H1 (cell line): ENCODE data around the gene GOLGA6C. TPM values are rescaled to one million over a fixed set of nuclear protein-coding genes. Genes with fewer than 3 reads are reported as not detected.
"Not testable (repeated sequence)": the region's sequence is repeated elsewhere in the genome, so short reads cannot be mapped to it uniquely, and the experiment has no call there.

ENCODE experiments used
- CTCF ChIA-PET: fragments of 300-600 bp; sonication (Branson Sonifier 250); formaldehyde crosslinking; loops from one replicate; lab custom pipeline; 2021; ENCODE audit not compliant: partially characterized antibody; lab: Charles Lee
- POLR2A ChIA-PET: fragments of 300-600 bp; sonication (Branson Sonifier 250); formaldehyde crosslinking; loops from one replicate; lab custom pipeline; 2021; ENCODE audit warnings: inconsistent platforms; ENCODE audit not compliant: partially characterized antibody; lab: Charles Lee
- DNase-seq, 2 experiments: peaks; one replicate each; pipeline versions ENCODE4 v3.0.0 to v3.0.0-alpha.2; 2010 to 2022; ENCODE audit warnings: low spot score in 2 of 2, low read depth in 1 of 2, mixed read lengths in 1 of 2
- FAIRE-seq: peaks from 2 replicates; lab custom pipeline; 2011; peaks lifted over from hg19 to GRCh38; lab: Jason Lieb, UNC
- H2AFZ ChIP-seq: 2 replicates; pipeline ENCODE4 v1.8.1; 2012; ENCODE audit warnings: low read length, inconsistent platforms
- H2AK5ac ChIP-seq: 2 replicates; pipeline ENCODE4 v1.6.1; 2013; ENCODE audit warnings: low read depth, low read length
- H2BK120ac ChIP-seq: replicated peaks from 2 replicates; pipeline ENCODE3; 2013; ENCODE audit warnings: low read depth, low read length, inconsistent platforms
- H2BK12ac ChIP-seq: 2 replicates; pipeline ENCODE4 v1.6.1; 2013; ENCODE audit warnings: low read depth, low read length
- H2BK15ac ChIP-seq: 2 replicates; pipeline ENCODE4 v1.6.1; 2013; ENCODE audit warnings: low read length
- H2BK20ac ChIP-seq: 2 replicates; pipeline ENCODE4 v1.6.1; 2013; ENCODE audit warnings: low read length
- H2BK5ac ChIP-seq: 2 replicates; pipeline ENCODE4 v1.6.1; 2013; ENCODE audit warnings: low read depth, low read length
- H3K14ac ChIP-seq: 2 replicates; pipeline ENCODE4 v1.6.1; 2013; ENCODE audit warnings: inconsistent platforms; ENCODE audit not compliant: insufficient read length
- H3K18ac ChIP-seq: 2 replicates; pipeline ENCODE4 v1.6.1; 2013; ENCODE audit warnings: low read length; ENCODE audit errors: extremely low read depth
- H3K23ac ChIP-seq: 2 replicates; pipeline ENCODE4 v1.6.1; 2013; ENCODE audit warnings: inconsistent platforms; ENCODE audit not compliant: insufficient read length
- H3K23me2 ChIP-seq: 2 replicates; pipeline ENCODE4 v1.6.1; 2013; ENCODE audit warnings: low read depth, low read length
- H3K27ac ChIP-seq: 2 replicates; pipeline ENCODE4 v1.6.1; 2011; ENCODE audit warnings: low read depth, low read length, inconsistent platforms
- H3K27me3 ChIP-seq, 4 experiments: replicated peaks in 1 of 4; 1 replicate in 1 of 4; 2 replicates in 3 of 4; pipeline versions ENCODE4 v1.6.1 to v1.8.1; 2011 to 2013; ENCODE audit warnings: low read length in 3 of 4, mild to moderate bottlenecking in 3 of 4, inconsistent platforms in 2 of 4, mixed read lengths in 2 of 4, moderate library complexity in 1 of 4; ENCODE audit not compliant: control insufficient read depth in 3 of 4, insufficient read depth in 3 of 4; ENCODE audit errors: extremely low read depth in 1 of 4
- H3K36me3 ChIP-seq, 4 experiments: 2 replicates each; pipeline versions ENCODE4 v1.6.1 to v1.8.1; 2011 to 2013; ENCODE audit warnings: mild to moderate bottlenecking in 4 of 4, low read length in 3 of 4, moderate library complexity in 2 of 4, control low read depth in 1 of 4, inconsistent platforms in 1 of 4; ENCODE audit not compliant: insufficient read depth in 4 of 4, control insufficient read depth in 2 of 4
- H3K4ac ChIP-seq: replicated peaks from 2 replicates; pipeline ENCODE3; 2013; ENCODE audit warnings: low read length, low read depth, mixed read lengths, inconsistent platforms; ENCODE audit not compliant: insufficient read length
- H3K4me1 ChIP-seq, 4 experiments: replicated peaks in 1 of 4; 1 replicate in 1 of 4; 2 replicates in 3 of 4; pipeline versions ENCODE4 v1.6.1 to v1.8.1; 2011 to 2013; ENCODE audit warnings: low read length in 3 of 4, inconsistent platforms in 2 of 4, mixed read lengths in 1 of 4; ENCODE audit not compliant: insufficient read depth in 4 of 4, control insufficient read depth in 3 of 4
- H3K4me2 ChIP-seq, 2 experiments: 2 replicates each; pipeline versions ENCODE4 v1.6.1 to v1.8.1; 2011 to 2013; ENCODE audit warnings: low read depth in 2 of 2, low read length in 2 of 2, control low read depth in 1 of 2, inconsistent platforms in 1 of 2, mild to moderate bottlenecking in 1 of 2; ENCODE audit not compliant: insufficient read depth in 1 of 2
- H3K4me3 ChIP-seq, 4 experiments: fragments of 200-600, 300-600 bp in 1 of 4; sonication (generic), shearing (Covaris generic), sonication (Bioruptor Twin) in 1 of 4; 2 replicates each; pipeline versions ENCODE4 v1.5.1 to v1.8.1; 2011 to 2016; ENCODE audit warnings: low read length in 4 of 4, low read depth in 3 of 4, control low read depth in 2 of 4, inconsistent platforms in 2 of 4, mild to moderate bottlenecking in 2 of 4, mixed read lengths in 1 of 4, moderate library complexity in 1 of 4; ENCODE audit not compliant: insufficient read depth in 2 of 4; ENCODE audit errors: extremely low read depth in 1 of 4
- H3K56ac ChIP-seq: replicated peaks from 2 replicates; pipeline ENCODE3; 2013; ENCODE audit warnings: low read depth, mild to moderate bottlenecking, mixed read lengths, low read length, inconsistent platforms; ENCODE audit not compliant: insufficient read length
- H3K79me1 ChIP-seq: 2 replicates; pipeline ENCODE4 v1.6.1; 2013; ENCODE audit warnings: low read depth, low read length, control low read depth
- H3K79me2 ChIP-seq, 2 experiments: 2 replicates each; pipeline versions ENCODE4 v1.6.1 to v1.8.1; 2012 to 2013; ENCODE audit warnings: low read length in 2 of 2, mild to moderate bottlenecking in 2 of 2, inconsistent platforms in 1 of 2; ENCODE audit not compliant: insufficient read depth in 2 of 2, control insufficient read depth in 1 of 2
- H3K9ac ChIP-seq, 4 experiments: replicated peaks in 1 of 4; 1 replicate in 1 of 4; 2 replicates in 3 of 4; pipeline versions ENCODE4 v1.6.1 to v1.8.1; 2011 to 2013; ENCODE audit warnings: low read depth in 3 of 4, low read length in 3 of 4, control low read depth in 2 of 4, mild to moderate bottlenecking in 2 of 4, moderate library complexity in 2 of 4, inconsistent platforms in 1 of 4; ENCODE audit errors: extremely low read depth in 1 of 4
- H3K9me3 ChIP-seq, 2 experiments: 2 replicates each; pipeline versions ENCODE4 v1.6.1 to v1.8.1; 2012 to 2013; ENCODE audit warnings: mild to moderate bottlenecking in 2 of 2, moderate library complexity in 2 of 2, control low read depth in 1 of 2, inconsistent platforms in 1 of 2, low read depth in 1 of 2, low read length in 1 of 2, mixed read lengths in 1 of 2; ENCODE audit not compliant: insufficient read depth in 2 of 2
- H4K20me1 ChIP-seq, 2 experiments: replicated peaks in 1 of 2; 2 replicates each; pipeline versions ENCODE3 to v1.8.1; 2011 to 2013; ENCODE audit warnings: inconsistent platforms in 2 of 2, low read length in 2 of 2, mild to moderate bottlenecking in 1 of 2; ENCODE audit not compliant: insufficient read depth in 2 of 2, control insufficient read depth in 1 of 2
- H4K5ac ChIP-seq: 2 replicates; pipeline ENCODE4 v1.6.1; 2013; ENCODE audit warnings: low read length, low read depth, mixed read lengths, inconsistent platforms; ENCODE audit not compliant: insufficient read length
- H4K8ac ChIP-seq: 2 replicates; pipeline ENCODE4 v1.8.0; 2013; ENCODE audit warnings: mild to moderate bottlenecking, moderate library complexity, low read length, inconsistent platforms; ENCODE audit not compliant: insufficient read depth; ENCODE audit errors: extremely low read depth
- H4K91ac ChIP-seq: replicated peaks from 2 replicates; pipeline ENCODE3; 2013; ENCODE audit warnings: low read length, mixed read lengths, inconsistent platforms; ENCODE audit not compliant: insufficient read length
- WGBS, 2 experiments: shearing (Covaris generic) in 1 of 2; methylation state at CpG; one replicate each; pipeline versions ENCODE4 v1.1.6 to v1.1.7; 2013 to 2015; ENCODE audit warnings: low lambda C conversion rate in 2 of 2, mixed read lengths in 2 of 2, inconsistent platforms in 1 of 2, low coverage in 1 of 2, missing lambda C conversion rate in 1 of 2; ENCODE audit not compliant: insufficient replicate concordance in 2 of 2, insufficient coverage in 1 of 2, insufficient read length in 1 of 2; ENCODE audit errors: extremely low coverage in 1 of 2, missing lambda C conversion rate in 1 of 2; 5-methylcytosine and 5-hydroxymethylcytosine counted together
- polyA plus RNA-seq, 7 experiments: library from polyadenylated mRNA; depleted of rRNA in 3 of 7; stranded (reverse) in 5 of 7; unstranded in 2 of 7; fragments of >200 nt in 5 of 7; fragments of 200-250 nt in 2 of 7; gene quantifications; 1 replicate in 5 of 7; 2 replicates in 1 of 7; 4 replicates in 1 of 7; pipeline versions ENCODE4 v1.2.1 to v1.2.3, GENCODE V29; 2011 to 2013; ENCODE audit warnings: missing spikeins in 2 of 7, mixed read lengths in 2 of 7
- total RNA-seq: library from RNA; stranded (reverse); fragmentation: NEBNext Ultra II Directional; extraction: Animal tissue kit (Norgen Biotek cat#: 25700); gene quantifications from 2 replicates; pipeline ENCODE4 v1.2.1, GENCODE V29; 2021

The GOLGA6C gene
- total and polyA plus RNA-seq, 2 of the 8 experiments (the other 6 are each of a cell fraction or from before 2014, with no cell fraction given), result 0.14 to 0.35 TPM

- H3K9ac ChIP-seq, H3K23ac ChIP-seq, H3K18ac ChIP-seq, H2BK120ac ChIP-seq, H2AFZ ChIP-seq, CTCF ChIA-PET, H4K5ac ChIP-seq, H2BK12ac ChIP-seq, H2BK20ac ChIP-seq, H4K20me1 ChIP-seq, H3K79me1 ChIP-seq, POLR2A ChIA-PET, H2BK15ac ChIP-seq, H4K91ac ChIP-seq, H3K4me2 ChIP-seq, H3K27ac ChIP-seq, H3K23me2 ChIP-seq, H3K79me2 ChIP-seq, H3K56ac ChIP-seq, H2BK5ac ChIP-seq, H3K9me3 ChIP-seq, H3K27me3 ChIP-seq, H3K4me1 ChIP-seq, H4K8ac ChIP-seq, H3K14ac ChIP-seq, H2AK5ac ChIP-seq, H3K4me3 ChIP-seq, H3K36me3 ChIP-seq, FAIRE-seq, H3K4ac ChIP-seq: not testable (repeated sequence)
- no CpG with 5 or more reads among the region's 7 CpGs for WGBS, 2 experiments
- DNase-seq, result peak in 1 of 2 experiments; percentile 27
Observed at GRCh38 chr15:75282572-75282971, 24.4 kb downstream of the GOLGA6C start, which contains the start of gene GOLGA6D. Gene GOLGA6D, plus strand, starts transcription at chr15:75282835. Its CDS starts 41 bp downstream, at chr15:75282876.

- H3K23ac ChIP-seq, H4K20me1 ChIP-seq, H2AK5ac ChIP-seq, CTCF ChIA-PET, H2BK12ac ChIP-seq, H2BK20ac ChIP-seq, POLR2A ChIA-PET, H3K27ac ChIP-seq, H3K4ac ChIP-seq, H3K4me1 ChIP-seq, H2BK5ac ChIP-seq, H4K91ac ChIP-seq, H3K36me3 ChIP-seq, H2AFZ ChIP-seq, H2BK15ac ChIP-seq, H3K79me2 ChIP-seq, H4K8ac ChIP-seq, FAIRE-seq, H3K56ac ChIP-seq, H4K5ac ChIP-seq, DNase-seq, H2BK120ac ChIP-seq, H3K4me3 ChIP-seq, H3K18ac ChIP-seq, H3K9ac ChIP-seq, H3K23me2 ChIP-seq, H3K27me3 ChIP-seq, H3K79me1 ChIP-seq, H3K14ac ChIP-seq, H3K9me3 ChIP-seq, H3K4me2 ChIP-seq: not testable (repeated sequence)
- whole genome bisulfite sequencing, 2 experiments, result no CpG with 5 or more reads among the region's 3 CpGs
Observed at GRCh38 chr15:75284152-75284551, 26.0 kb downstream of the GOLGA6C start.
